ENCODE data around the gene BCL7A. TPM values are rescaled to one million over a fixed set of nuclear protein-coding genes. Genes with fewer than 3 reads are reported as not detected.
"Not testable (repeated sequence)": the region's sequence is repeated elsewhere in the genome, so short reads cannot be mapped to it uniquely, and the experiment has no call there.

BCL7A gene
- 1 to 10 TPM; 6.2 to 8.1 TPM for total RNA-seq

GRCh38 chr12:122021822-122022392, at the start of gene BCL7A:
Gene BCL7A, plus strand, starts transcription at chr12:122021884. Its CDS starts 208 bp downstream, at chr12:122022092.
- Mint-ChIP-seq H3K27me3 (ENCODE audit: low read depth) (peaks cover 20% of the 10 kb centered on the region), H3K4me3 (peak within 1 kb of the TSS; percentile 83), H3K36me3 (ENCODE audit: low read depth) (peaks cover 3% of the 10 kb centered on the region), H3K4me1 (ENCODE audit: low read depth) (peaks cover 18% of the 10 kb centered on the region), H3K27ac (peak within 1 kb of the TSS; percentile 83), H3K9me3 (ENCODE audit: insufficient read depth) (peaks cover 6% of the 10 kb centered on the region)
- DNase-seq = peak; percentile 74
- POLR2A ChIA-PET = interaction anchor here (1.2 to 1.5 kb wide), 2 partner anchors 30 to 133 kb away, joined by 4 to 5 read pairs; partner anchors contain the start of gene PSMD9
- CTCF ChIA-PET = interaction anchor here (1.0 kb wide), 1 partner anchor 227 kb away, joined by 4 read pairs; no protein-coding TSS in a partner anchor
- ATAC-seq = peak; percentile 81

DNA sequence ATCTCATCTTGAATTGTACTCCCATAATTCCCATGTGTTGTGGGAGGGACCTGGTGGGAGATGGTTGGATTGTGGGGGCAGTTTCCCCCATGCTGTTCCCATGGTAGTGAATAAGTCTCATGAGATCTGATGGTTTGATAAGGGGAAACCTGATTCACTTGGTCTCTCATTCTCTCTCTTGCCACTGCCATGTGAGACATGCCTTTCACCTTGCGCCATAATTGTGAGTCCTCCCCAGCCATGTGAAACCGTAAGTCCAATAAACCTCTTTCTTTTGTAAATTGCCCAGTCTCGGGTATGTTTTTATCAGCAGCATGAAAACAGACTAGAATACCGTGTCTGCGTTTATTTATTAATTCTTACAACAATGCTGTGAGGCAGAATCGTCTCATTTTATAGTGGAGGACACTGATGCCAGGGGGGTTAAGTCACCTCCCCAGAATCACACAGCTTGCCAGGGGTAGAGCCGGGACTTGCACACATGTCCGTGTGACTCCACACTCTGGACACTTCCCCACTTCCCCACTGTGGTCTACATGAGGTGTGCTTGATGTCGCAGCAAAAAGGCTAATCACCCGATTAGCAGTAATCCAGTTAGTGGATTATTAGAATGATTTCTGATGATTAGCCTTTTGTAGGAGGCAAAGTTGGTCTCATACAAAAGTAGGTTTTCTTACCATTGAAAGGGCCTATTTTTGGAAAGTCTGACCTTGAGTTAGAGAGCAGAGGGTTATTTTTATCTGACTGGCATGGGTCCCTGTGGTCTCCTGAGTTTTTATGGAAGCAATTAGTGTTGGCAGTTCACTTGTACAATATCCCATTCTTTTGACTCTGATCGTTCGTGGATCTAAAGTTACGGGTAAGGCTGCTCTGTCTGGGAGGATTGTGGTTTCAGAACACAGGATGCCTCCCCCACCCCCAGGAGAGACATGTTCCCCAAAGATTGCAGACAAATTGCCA, 47.4 kb upstream of the BCL7A start:
- ATAC-seq (no peak), DNase-seq (no peak)
- H3K4me1 Mint-ChIP-seq (ENCODE audit: low read depth) = no peaks in the 10 kb centered on the region
- H3K36me3 Mint-ChIP-seq (ENCODE audit: low read depth) = peaks cover 6% of the 10 kb centered on the region
- CTCF ChIA-PET = no interaction called here
- POLR2A ChIA-PET = no interaction called here
- H3K9me3 Mint-ChIP-seq (ENCODE audit: insufficient read depth) = no peaks in the 10 kb centered on the region
- no peaks in the 10 kb centered on the region for H3K27me3 Mint-ChIP-seq (ENCODE audit: low read depth)
- H3K27ac Mint-ChIP-seq = no peak overlapping the region
- H3K4me3 Mint-ChIP-seq = no peak overlapping the region

- H3K9me3 Mint-ChIP-seq (ENCODE audit: insufficient read depth) = no peaks in the 10 kb centered on the region
- H3K4me3 Mint-ChIP-seq = no peak overlapping the region
- H3K36me3 Mint-ChIP-seq (ENCODE audit: low read depth) = peaks cover 6% of the 10 kb centered on the region
- ATAC-seq = no peak
- no peak for DNase-seq
- no peaks in the 10 kb centered on the region for H3K27me3 Mint-ChIP-seq (ENCODE audit: low read depth)
- ChIA-PET CTCF (no interaction called here), POLR2A (no interaction called here)
- H3K4me1 Mint-ChIP-seq (ENCODE audit: low read depth) = no peaks in the 10 kb centered on the region
- no peak overlapping the region for H3K27ac Mint-ChIP-seq
These were observed 46.7 kb upstream of the BCL7A start for GRCh38 chr12:121975021-121975420.

DNA sequence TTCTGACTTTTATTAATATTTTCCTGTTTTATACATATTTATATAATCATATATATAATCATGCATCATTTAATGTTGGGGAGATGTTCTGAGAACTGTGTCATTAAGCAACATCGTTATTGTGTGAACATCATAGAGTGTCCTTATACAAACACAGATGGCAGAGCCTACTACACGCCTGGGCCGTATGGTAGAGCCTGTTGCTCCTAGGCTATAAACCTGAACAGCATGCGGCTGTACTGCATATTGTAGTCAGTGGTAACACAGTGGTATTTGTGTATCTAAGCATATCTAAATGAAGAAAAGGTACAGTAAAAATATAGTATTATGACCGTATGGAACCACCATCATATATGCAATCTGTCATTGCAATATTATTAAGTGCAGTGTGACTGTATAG, 44.7 kb upstream of the BCL7A start:
- Mint-ChIP-seq H3K4me3 (no peak overlapping the region), H3K27me3 (ENCODE audit: low read depth) (no peaks in the 10 kb centered on the region), H3K4me1 (ENCODE audit: low read depth) (no peaks in the 10 kb centered on the region), H3K36me3 (ENCODE audit: low read depth) (peaks cover 6% of the 10 kb centered on the region), H3K27ac (no peak overlapping the region), H3K9me3 (ENCODE audit: insufficient read depth) (no peaks in the 10 kb centered on the region)
- CTCF ChIA-PET = no interaction called here
- ATAC-seq (no peak), DNase-seq (no peak)
- POLR2A ChIA-PET = no interaction called here

DNA sequence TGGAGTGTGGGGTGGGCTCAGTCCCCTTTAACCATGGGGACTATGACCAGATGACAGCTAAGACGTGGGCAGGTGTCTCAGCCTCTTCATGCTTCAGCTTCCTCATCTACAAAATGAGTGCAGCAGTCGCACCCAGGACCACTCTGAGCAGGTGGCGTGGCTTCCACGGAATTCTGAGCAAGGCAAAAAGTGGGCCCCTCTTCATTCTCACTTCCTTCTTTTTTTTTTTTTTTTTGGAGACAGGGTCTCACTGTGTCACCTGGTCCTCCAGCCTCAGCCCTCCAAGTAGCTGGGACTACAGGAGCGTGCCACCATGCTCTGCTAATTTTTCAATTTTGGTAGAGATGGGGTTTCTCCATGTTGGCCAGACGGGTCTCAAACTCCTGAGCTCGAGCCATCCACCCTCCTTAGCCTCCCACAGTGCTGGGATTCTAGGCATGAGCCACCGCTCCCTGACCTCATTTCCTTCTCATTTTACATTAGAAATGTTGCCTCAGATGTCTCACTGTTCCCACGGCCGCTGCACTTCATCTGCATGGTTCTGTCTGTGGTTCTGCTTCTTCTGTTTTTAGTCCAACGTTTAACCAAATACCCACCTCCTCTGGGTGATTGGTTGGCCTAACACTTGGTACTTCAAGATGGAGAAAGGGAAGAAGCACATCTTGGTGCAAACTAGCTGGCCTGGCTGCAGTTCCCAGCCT, 41.3 kb upstream of the BCL7A start:
- ATAC-seq (no peak), DNase-seq (no peak)
- Mint-ChIP-seq H3K36me3 (ENCODE audit: low read depth) (no peaks in the 10 kb centered on the region), H3K27me3 (ENCODE audit: low read depth) (peaks cover 6% of the 10 kb centered on the region), H3K4me3 (no peak overlapping the region), H3K4me1 (ENCODE audit: low read depth) (peaks cover 7% of the 10 kb centered on the region), H3K9me3 (ENCODE audit: insufficient read depth) (no peaks in the 10 kb centered on the region), H3K27ac (no peak overlapping the region)
- ChIA-PET CTCF (no interaction called here), POLR2A (no interaction called here)

DNA sequence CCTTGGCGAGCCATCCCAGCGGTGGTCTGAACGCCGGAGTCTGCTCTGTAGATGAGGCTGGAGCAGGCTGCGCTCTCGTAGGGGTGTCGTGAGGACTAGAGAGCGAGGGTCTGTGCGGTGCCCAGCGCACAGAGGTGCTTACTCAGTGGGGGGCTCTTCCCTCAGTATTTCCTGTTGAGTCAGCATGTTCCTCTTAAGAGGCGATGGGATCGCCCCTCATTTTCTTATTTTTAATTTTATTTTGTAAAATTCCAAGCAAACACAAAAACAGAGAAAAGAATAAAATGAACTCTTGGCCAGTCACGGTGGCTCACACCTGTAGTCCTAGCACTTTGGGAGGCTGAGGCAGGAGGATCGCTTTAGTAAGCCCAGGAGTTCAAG, 40.8 kb upstream of the BCL7A start:
- Mint-ChIP-seq H3K27me3 (ENCODE audit: low read depth) (peaks cover 6% of the 10 kb centered on the region), H3K27ac (no peak overlapping the region), H3K36me3 (ENCODE audit: low read depth) (no peaks in the 10 kb centered on the region), H3K9me3 (ENCODE audit: insufficient read depth) (no peaks in the 10 kb centered on the region), H3K4me3 (no peak overlapping the region), H3K4me1 (ENCODE audit: low read depth) (peaks cover 7% of the 10 kb centered on the region)
- ChIA-PET POLR2A (no interaction called here), CTCF (no interaction called here)
- DNase-seq (no peak), ATAC-seq (no peak)

- ATAC-seq = no peak
- no peak for DNase-seq
- Mint-ChIP-seq H3K4me1 (ENCODE audit: low read depth) (peaks cover 7% of the 10 kb centered on the region), H3K27me3 (ENCODE audit: low read depth) (peaks cover 6% of the 10 kb centered on the region), H3K9me3 (ENCODE audit: insufficient read depth) (no peaks in the 10 kb centered on the region), H3K27ac (no peak overlapping the region), H3K4me3 (no peak overlapping the region), H3K36me3 (ENCODE audit: low read depth) (no peaks in the 10 kb centered on the region)
- ChIA-PET POLR2A (no interaction called here), CTCF (no interaction called here)
These were observed 40.2 kb upstream of the BCL7A start for GRCh38 chr12:121981456-121981855.

DNA sequence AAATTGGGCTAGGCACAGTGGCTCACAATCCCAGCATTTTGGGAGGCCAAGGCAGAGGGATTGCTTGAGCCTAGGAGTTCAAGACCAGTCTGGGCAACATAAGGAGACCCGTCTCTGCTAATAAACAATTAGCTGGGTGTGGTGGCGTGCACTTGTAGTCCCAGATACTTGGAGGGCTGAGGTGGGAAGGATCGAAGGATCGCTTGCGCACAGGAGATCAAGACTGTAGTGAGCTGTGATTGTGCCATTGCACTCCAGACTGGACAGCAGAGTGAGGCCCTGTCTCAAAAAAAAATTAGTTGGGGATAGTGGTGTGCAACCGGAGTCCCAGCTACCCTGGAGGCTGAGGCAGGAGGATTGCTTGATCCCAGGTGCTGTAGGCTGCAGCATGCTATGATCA, 38.7 kb upstream of the BCL7A start:
- Mint-ChIP-seq H3K9me3 (ENCODE audit: insufficient read depth) (no peaks in the 10 kb centered on the region), H3K27me3 (ENCODE audit: low read depth) (peaks cover 6% of the 10 kb centered on the region), H3K27ac (no peak overlapping the region), H3K36me3 (ENCODE audit: low read depth) (no peaks in the 10 kb centered on the region), H3K4me3 (no peak overlapping the region), H3K4me1 (ENCODE audit: low read depth) (peaks cover 7% of the 10 kb centered on the region)
- CTCF ChIA-PET = no interaction called here
- DNase-seq = no peak
- no peak for ATAC-seq
- POLR2A ChIA-PET = no interaction called here

DNA sequence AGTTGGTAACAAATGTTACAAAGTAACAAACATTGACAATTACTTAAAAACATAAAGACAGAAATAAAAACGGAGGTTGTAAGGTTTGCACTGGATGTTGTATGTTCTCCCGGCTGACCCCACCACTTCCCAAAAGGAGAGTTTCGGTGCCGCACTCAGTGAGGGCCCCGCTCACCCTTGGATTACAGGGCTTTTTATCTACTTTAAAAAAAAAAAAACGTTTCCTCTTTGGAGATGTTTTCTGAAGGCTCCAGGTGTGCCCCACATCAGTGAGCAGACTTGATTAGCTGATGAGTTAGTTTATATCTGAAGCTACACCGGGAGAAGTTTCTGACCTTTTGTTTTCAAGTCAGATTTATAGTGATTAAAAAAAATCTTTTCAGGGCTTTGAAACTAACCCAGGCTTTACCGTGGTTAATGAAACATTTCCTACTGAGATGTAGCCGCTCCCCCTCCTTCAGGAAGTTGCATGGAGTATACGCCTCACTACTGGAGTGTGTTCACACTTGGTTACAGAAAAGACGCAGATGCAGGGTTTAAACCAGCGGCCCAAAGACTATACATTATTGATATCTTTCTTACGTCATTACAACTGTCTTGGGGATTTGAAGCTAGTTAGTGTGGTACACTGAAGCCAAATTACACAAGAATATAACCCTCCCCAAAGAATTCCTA, 38.0 kb upstream of the BCL7A start:
- Mint-ChIP-seq H3K27me3 (ENCODE audit: low read depth) (peaks cover 6% of the 10 kb centered on the region), H3K36me3 (ENCODE audit: low read depth) (no peaks in the 10 kb centered on the region), H3K4me3 (no peak overlapping the region), H3K4me1 (ENCODE audit: low read depth) (peaks cover 7% of the 10 kb centered on the region), H3K27ac (no peak overlapping the region), H3K9me3 (ENCODE audit: insufficient read depth) (no peaks in the 10 kb centered on the region)
- CTCF ChIA-PET = no interaction called here
- POLR2A ChIA-PET = no interaction called here
- ATAC-seq = no peak
- no peak for DNase-seq

DNA sequence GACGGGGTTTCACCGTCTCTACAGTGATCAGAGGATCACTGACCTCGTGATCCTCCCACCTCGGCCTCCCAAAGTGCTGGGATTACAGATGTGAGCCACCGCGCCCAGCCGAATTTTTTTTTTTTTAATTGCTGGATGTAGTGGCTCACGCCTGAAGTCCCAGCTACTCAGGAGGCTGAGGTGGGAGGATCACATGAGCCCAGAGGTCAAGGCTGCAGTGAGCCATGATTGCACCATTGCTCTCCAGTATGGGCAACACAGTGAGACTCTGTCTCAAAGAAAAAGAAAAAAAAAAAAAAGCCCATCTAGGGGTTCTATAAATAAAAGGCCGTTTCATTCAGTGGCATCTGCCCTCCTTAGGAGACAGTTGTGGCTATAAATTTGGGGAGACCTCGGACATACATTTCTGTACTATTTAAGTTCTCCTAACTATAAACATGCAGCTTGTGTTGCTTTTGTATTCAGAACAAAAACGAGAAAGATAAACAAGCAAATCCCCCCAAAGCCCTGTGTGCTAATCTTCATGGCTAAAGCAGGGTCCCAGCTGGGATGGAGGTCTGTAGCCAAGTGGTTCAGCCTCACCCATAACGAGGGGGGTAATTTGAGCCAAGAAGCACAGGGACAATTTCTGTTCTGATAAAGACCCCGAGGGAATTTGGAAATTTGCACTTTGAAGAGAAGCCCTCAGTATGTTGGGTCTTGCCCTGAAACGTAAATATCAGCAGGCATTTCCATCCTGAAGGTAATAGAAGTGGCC, 35.0 kb upstream of the BCL7A start:
- ATAC-seq = no peak
- Mint-ChIP-seq H3K4me1 (ENCODE audit: low read depth) (peaks cover 12% of the 10 kb centered on the region), H3K9me3 (ENCODE audit: insufficient read depth) (no peaks in the 10 kb centered on the region), H3K27ac (no peak overlapping the region), H3K27me3 (ENCODE audit: low read depth) (peaks cover 6% of the 10 kb centered on the region), H3K36me3 (ENCODE audit: low read depth) (no peaks in the 10 kb centered on the region), H3K4me3 (no peak overlapping the region)
- ChIA-PET POLR2A (no interaction called here), CTCF (no interaction called here)
- DNase-seq = no peak

GRCh38 chr12:121988519-121988918, 33.2 kb upstream of the BCL7A start:
- H3K4me1 Mint-ChIP-seq (ENCODE audit: low read depth) = peaks cover 16% of the 10 kb centered on the region
- ATAC-seq; H3K27ac Mint-ChIP-seq; CTCF ChIA-PET; H3K9me3 Mint-ChIP-seq (ENCODE audit: insufficient read depth); H3K36me3 Mint-ChIP-seq (ENCODE audit: low read depth); DNase-seq; H3K27me3 Mint-ChIP-seq (ENCODE audit: low read depth); H3K4me3 Mint-ChIP-seq; POLR2A ChIA-PET: not testable (repeated sequence)

Measured in activated CD8-positive, alpha-beta T cell treated with anti-CD3 and anti-CD28 coated beads, Interleukin-2, amount 10 ng/mL, durations not matched to agents 7 days and 5 days (primary cell).